GM23338 (cell line): ENCODE measurements around the gene PDC. TPM values are rescaled to one million over a fixed set of nuclear protein-coding genes. Genes with fewer than 3 reads are reported as not detected.

Source experiments
- ATAC-seq: fragments of 200-7000 bp; cut with Tn5 transposase; 3 replicates; pipeline ENCODE4 v1.9.1; 2020
- DNase-seq: peaks from one replicate; pipeline ENCODE4 v3.0.0-alpha.2; 2015; ENCODE audit warnings: low spot score
- H2AFZ ChIP-seq: fragments of 200-600 bp; sonication (generic); 2 replicates; pipeline ENCODE4 v1.8.0; 2016; ENCODE audit warnings: antibody characterized with exemption, mild to moderate bottlenecking, moderate library complexity
- H3F3A ChIP-seq: fragments of 200-600 bp; sonication (generic); replicated peaks from 2 replicates; pipeline ENCODE4 v1.8.0; 2017; ENCODE audit warnings: antibody characterized with exemption, mixed run types, low read depth
- H3K27ac ChIP-seq: fragments of 200-600 bp; sonication (generic); 2 replicates; pipeline ENCODE4 v1.6.1; 2016; ENCODE audit warnings: low read depth
- H3K27me3 ChIP-seq: fragments of 200-600 bp; sonication (generic); 2 replicates; pipeline ENCODE4 v1.8.0; 2016; ENCODE audit warnings: mild to moderate bottlenecking, mixed run types, moderate library complexity; ENCODE audit not compliant: insufficient read depth
- H3K36me3 ChIP-seq: fragments of 200-600 bp; sonication (generic); 2 replicates; pipeline ENCODE4 v1.8.0; 2016; ENCODE audit warnings: mild to moderate bottlenecking; ENCODE audit not compliant: insufficient read depth
- H3K4me1 ChIP-seq: fragments of 200-600 bp; sonication (generic); 2 replicates; pipeline ENCODE4 v1.8.0; 2016; ENCODE audit warnings: mild to moderate bottlenecking, moderate library complexity; ENCODE audit not compliant: insufficient read depth
- H3K4me2 ChIP-seq: fragments of 200-600 bp; sonication (generic); 2 replicates; pipeline ENCODE4 v1.7.1; 2017; ENCODE audit warnings: mixed run types
- H3K4me3 ChIP-seq: fragments of 200-600 bp; sonication (generic); 2 replicates; pipeline ENCODE4 v1.6.1; 2016; ENCODE audit warnings: mixed run types
- H3K79me2 ChIP-seq: fragments of 200-600 bp; sonication (generic); replicated peaks from 2 replicates; pipeline ENCODE4 v1.8.0; 2017; ENCODE audit warnings: mild to moderate bottlenecking; ENCODE audit not compliant: insufficient read depth
- H3K9me2 ChIP-seq: fragments of 200-600 bp; sonication (generic); 2 replicates; pipeline ENCODE4 v1.8.0; 2017; ENCODE audit not compliant: insufficient read depth
- H4K20me1 ChIP-seq: fragments of 200-600 bp; sonication (generic); replicated peaks from 2 replicates; pipeline ENCODE4 v1.8.0; 2017; ENCODE audit warnings: mild to moderate bottlenecking; ENCODE audit not compliant: insufficient read depth
- H3K27ac Mint-ChIP-seq: 2 replicates; pipeline ENCODE4 v1.8.0; 2020; ENCODE audit warnings: inconsistent platforms, mild to moderate bottlenecking, moderate library complexity, mixed read lengths
- H3K27me3 Mint-ChIP-seq: 3 replicates; pipeline ENCODE4 v1.8.0; 2022; ENCODE audit warnings: low read depth, mild to moderate bottlenecking, moderate library complexity, mixed read lengths, inconsistent platforms; ENCODE audit not compliant: insufficient read depth, poor library complexity
- H3K36me3 Mint-ChIP-seq: 3 replicates; pipeline ENCODE4 v1.8.0; 2021; ENCODE audit warnings: low read depth, mild to moderate bottlenecking, inconsistent platforms, moderate library complexity, mixed read lengths
- H3K4me1 Mint-ChIP-seq: 3 replicates; pipeline ENCODE4 v1.8.0; 2020; ENCODE audit warnings: mild to moderate bottlenecking, inconsistent platforms, mixed read lengths
- H3K4me3 Mint-ChIP-seq: 3 replicates; pipeline ENCODE4 v1.8.0; 2021; ENCODE audit warnings: moderate library complexity, mild to moderate bottlenecking, inconsistent platforms, mixed read lengths
- H3K9me3 Mint-ChIP-seq: 3 replicates; pipeline ENCODE4 v1.8.0; 2020; ENCODE audit warnings: moderate library complexity, mild to moderate bottlenecking, inconsistent platforms, mixed read lengths
- CTCF ChIP-seq, 2 experiments: fragments of 200-600 bp in 1 of 2; sonication (generic) in 1 of 2; conservative IDR thresholded peaks; 2 replicates each; pipeline versions ENCODE4 v1.5.1 to v1.6.1; 2016 to 2017; ENCODE audit warnings: antibody characterized with exemption in 2 of 2, low read depth in 2 of 2, mild to moderate bottlenecking in 2 of 2, moderate library complexity in 1 of 2
- EZH2 ChIP-seq: fragments of 200-600 bp; sonication (generic); IDR thresholded peaks from one replicate; pipeline ENCODE4 v1.8.0; 2017; ENCODE audit warnings: antibody characterized with exemption, mild to moderate bottlenecking, low read depth; ENCODE audit not compliant: unreplicated experiment
- NANOG ChIP-seq: IDR thresholded peaks from 2 replicates; pipeline ENCODE4 v1.6.1; 2016; ENCODE audit warnings: antibody characterized with exemption, borderline replicate concordance
- POLR2AphosphoS5 ChIP-seq: IDR thresholded peaks from 2 replicates; pipeline ENCODE4 v1.6.1; 2016; ENCODE audit warnings: antibody characterized with exemption, low read depth
- STAT1 ChIP-seq: IDR thresholded peaks from one replicate; pipeline ENCODE4 v1.6.1; 2016; ENCODE audit warnings: antibody characterized with exemption; ENCODE audit not compliant: unreplicated experiment
- ZNF462 ChIP-seq: fragments of 250-450 bp; sonication (Bioruptor Pico); IDR thresholded peaks from 2 replicates; pipeline ENCODE4 v1.5.0; 2020; ENCODE audit warnings: mild to moderate bottlenecking, moderate library complexity
- polyA plus RNA-seq: library from polyadenylated mRNA; unstranded; fragments of >200 nt; fragmentation: Nextera tagmentation; extraction: Ambion mirVana; gene quantifications from 2 replicates; pipeline ENCODE4 v1.2.1, GENCODE V29; 2016
- total RNA-seq: library from RNA; depleted of rRNA; stranded (reverse); fragments of >200 nt; shearing (Covaris generic); gene quantifications from 2 replicates; pipeline ENCODE4 v1.2.3, GENCODE V29; 2014
- TF ChIP-seq, protein P1 (sequence below): IDR thresholded peaks from one replicate; pipeline ENCODE4 v1.6.1; 2018; ENCODE audit warnings: antibody characterized with exemption; ENCODE audit not compliant: unreplicated experiment

PDC gene
- total and polyA plus RNA-seq, 2 experiments from 2014 or later: not detected

DNA sequence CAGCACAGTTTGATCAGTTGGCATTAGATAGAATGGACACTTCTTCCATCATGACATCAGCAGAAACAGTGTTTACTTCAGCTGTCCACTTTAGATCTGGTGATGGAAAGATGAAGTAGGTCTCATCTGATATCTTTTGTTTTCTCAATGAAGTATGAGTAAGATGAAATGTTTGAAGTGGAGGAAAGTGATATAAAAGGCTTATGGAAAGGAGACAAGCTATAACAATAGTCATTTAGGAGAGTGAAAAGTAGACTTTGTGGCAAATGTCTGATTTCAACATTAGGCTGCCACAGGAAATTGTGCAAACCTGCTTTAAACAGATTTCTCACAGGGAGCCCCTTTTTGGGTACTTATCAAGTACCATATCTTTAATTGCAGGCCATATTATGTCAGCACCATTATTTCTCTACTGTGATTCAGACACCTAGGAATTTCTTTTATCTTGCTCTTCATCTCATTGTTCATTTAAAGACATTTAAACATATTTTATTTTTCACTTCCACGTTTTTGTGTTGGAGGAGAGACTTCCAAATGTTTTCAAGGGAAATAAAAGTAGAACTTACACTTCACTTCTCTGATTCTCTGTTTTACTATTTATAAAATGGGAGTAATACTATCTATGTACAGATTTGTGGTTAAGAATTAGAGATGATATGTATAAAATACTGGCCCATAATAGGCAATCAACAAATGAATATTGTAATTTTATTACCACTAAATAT lies 18.1 kb downstream of the PDC start:
- no peak overlapping the region for H3K4me3 ChIP-seq
- peaks cover 4% of the 10 kb centered on the region; the same call in 1 of the 2 replicates for H3K4me1 ChIP-seq
- no peaks in the 10 kb centered on the region for H3K36me3 ChIP-seq
- H3K9me2 ChIP-seq: no peaks in the 10 kb centered on the region
- H3K27me3 ChIP-seq: no peaks in the 10 kb centered on the region
- no peaks in the 10 kb centered on the region for H3K79me2 ChIP-seq
- peaks cover 11% of the 10 kb centered on the region; the same call in 2 of the 3 replicates for H3K4me1 Mint-ChIP-seq
- H3K36me3 Mint-ChIP-seq: no peaks in the 10 kb centered on the region
- H4K20me1 ChIP-seq: no peaks in the 10 kb centered on the region
- peaks cover 3% of the 10 kb centered on the region for H3K27me3 Mint-ChIP-seq
- H3K9me3 Mint-ChIP-seq: no peaks in the 10 kb centered on the region
- DNase-seq: no peak
- TF ChIP-seq EZH2 (no peak), STAT1 (no peak), NANOG (no peak), ZNF462 (CRISPR knock-in tag) (no peak), POLR2AphosphoS5 (no peak), CTCF (conservative IDR thresholded peaks at IDR 0.05; ENCODE audit: low read depth in 2 of 2) (no peak)
- TF ChIP-seq, protein P1, sequence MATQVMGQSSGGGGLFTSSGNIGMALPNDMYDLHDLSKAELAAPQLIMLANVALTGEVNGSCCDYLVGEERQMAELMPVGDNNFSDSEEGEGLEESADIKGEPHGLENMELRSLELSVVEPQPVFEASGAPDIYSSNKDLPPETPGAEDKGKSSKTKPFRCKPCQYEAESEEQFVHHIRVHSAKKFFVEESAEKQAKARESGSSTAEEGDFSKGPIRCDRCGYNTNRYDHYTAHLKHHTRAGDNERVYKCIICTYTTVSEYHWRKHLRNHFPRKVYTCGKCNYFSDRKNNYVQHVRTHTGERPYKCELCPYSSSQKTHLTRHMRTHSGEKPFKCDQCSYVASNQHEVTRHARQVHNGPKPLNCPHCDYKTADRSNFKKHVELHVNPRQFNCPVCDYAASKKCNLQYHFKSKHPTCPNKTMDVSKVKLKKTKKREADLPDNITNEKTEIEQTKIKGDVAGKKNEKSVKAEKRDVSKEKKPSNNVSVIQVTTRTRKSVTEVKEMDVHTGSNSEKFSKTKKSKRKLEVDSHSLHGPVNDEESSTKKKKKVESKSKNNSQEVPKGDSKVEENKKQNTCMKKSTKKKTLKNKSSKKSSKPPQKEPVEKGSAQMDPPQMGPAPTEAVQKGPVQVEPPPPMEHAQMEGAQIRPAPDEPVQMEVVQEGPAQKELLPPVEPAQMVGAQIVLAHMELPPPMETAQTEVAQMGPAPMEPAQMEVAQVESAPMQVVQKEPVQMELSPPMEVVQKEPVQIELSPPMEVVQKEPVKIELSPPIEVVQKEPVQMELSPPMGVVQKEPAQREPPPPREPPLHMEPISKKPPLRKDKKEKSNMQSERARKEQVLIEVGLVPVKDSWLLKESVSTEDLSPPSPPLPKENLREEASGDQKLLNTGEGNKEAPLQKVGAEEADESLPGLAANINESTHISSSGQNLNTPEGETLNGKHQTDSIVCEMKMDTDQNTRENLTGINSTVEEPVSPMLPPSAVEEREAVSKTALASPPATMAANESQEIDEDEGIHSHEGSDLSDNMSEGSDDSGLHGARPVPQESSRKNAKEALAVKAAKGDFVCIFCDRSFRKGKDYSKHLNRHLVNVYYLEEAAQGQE: no peak
- H3K4me2 ChIP-seq: no peak overlapping the region
- no peaks in the 10 kb centered on the region for H3F3A ChIP-seq
- peak overlapping the region; percentile 25; the same call in 1 of the 2 replicates for H3K27ac Mint-ChIP-seq
- H2AFZ ChIP-seq: no peak overlapping the region
- no peak overlapping the region for H3K27ac ChIP-seq
- no peak overlapping the region for H3K4me3 Mint-ChIP-seq
- no peak for ATAC-seq
